ENCODE results near the gene C15orf62.

C15orf62 gene

DNA sequence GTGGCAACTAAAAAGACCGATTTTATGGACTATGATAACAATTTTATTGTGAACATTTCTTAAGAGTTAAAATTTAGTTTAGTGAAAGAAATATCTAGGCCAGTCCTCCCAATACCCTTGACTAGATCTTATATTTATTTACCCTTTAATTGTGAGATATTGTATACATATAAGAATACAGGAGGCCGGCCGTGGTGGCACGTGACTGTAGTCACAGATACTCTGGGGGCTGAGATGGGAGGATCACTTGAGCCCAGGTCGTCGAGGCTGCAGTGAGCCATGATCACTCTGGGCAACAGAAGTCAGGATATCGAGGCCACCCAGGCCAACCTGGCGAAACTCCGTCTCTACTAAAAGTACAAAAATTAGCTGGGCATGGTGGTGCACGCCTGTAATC lies 14.0 kb upstream of the C15orf62 start:
- no peak for DNase-seq (ENCODE audit: low spot score)

DNA sequence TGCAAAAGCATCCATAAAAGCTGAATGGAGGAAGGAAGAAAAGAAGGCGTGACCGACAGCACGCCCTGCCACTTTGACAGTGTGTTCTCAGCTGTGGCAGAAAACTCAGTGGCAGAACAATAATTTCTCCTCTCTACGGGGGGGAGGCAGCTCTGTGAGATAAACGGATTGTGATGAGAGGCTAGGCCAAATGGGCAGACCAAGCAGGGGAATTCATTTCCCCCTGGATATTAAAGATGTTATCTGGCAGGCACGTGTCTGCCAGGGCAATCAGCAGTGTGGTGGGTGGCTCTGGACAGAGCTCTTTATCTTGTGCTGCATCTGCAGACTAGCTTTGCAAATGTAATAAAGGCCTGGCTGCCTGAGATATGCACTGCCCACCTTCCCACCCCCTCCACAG lies 12.8 kb upstream of the C15orf62 start:
- no peak for DNase-seq (ENCODE audit: low spot score)

DNA sequence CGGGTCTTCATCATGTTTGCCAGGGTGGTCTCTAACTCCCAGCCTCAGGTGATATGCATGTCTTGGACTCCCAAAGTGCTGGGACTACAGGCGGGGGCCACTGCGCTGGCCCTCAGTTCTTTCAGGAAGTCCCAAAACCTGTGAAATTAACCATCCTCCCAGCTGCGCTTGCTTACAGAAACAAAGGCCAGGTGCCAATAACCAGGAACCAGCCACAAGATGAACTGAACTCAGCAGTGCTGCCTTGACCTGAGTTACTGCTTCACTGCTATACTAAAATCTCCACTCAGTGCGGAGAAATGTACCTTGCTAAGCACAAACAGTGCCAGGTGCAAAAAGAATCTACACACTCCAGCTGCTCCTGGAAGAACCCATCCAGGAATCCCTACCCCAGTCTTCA lies 9.8 kb upstream of the C15orf62 start:
- no peak for DNase-seq (ENCODE audit: low spot score)

DNA sequence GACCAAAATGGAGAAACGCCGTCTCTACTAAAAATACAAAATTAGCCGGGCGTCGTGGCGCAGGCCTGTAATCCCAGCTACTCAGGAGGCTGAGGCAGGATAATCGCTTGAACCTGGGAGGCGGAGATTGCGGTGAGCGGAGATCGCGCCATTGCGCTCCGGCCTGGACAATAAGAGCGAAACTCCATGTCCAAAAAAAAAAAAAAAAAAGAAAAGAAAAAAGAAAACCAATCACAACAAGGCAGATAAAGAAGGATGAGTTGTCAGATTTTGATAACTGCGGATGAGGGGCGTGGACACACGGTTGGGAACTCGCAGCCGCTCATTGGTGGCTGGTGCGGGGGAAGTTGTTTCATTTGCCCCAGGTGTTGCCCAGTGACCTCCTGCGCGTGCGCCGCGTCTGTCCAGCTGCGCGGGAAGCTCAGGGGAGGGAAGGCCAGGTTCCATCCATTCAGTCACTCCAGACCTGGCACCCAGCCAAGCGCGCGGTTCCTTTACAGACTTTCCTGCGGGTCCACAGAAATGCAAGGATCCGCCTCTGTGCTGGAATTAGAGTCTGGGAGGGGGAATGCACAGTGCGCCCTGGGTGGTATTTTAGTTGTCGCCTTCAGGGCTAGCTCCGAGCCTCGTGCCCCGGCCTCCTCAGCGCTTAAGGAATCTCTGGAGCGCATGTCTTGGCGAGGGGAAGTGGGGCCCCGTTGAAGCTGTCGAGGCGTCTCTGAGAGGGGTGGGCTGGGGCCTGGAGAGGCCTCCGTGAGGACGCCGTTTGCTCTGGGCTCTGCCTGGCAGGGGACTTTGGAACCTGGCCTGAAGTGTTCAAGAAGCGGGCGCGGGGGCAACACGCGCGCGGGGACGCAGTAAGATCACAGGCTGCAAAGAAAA lies 6.6 kb upstream of the C15orf62 start:
- DNase-seq (ENCODE audit: low spot score) = no peak

DNA sequence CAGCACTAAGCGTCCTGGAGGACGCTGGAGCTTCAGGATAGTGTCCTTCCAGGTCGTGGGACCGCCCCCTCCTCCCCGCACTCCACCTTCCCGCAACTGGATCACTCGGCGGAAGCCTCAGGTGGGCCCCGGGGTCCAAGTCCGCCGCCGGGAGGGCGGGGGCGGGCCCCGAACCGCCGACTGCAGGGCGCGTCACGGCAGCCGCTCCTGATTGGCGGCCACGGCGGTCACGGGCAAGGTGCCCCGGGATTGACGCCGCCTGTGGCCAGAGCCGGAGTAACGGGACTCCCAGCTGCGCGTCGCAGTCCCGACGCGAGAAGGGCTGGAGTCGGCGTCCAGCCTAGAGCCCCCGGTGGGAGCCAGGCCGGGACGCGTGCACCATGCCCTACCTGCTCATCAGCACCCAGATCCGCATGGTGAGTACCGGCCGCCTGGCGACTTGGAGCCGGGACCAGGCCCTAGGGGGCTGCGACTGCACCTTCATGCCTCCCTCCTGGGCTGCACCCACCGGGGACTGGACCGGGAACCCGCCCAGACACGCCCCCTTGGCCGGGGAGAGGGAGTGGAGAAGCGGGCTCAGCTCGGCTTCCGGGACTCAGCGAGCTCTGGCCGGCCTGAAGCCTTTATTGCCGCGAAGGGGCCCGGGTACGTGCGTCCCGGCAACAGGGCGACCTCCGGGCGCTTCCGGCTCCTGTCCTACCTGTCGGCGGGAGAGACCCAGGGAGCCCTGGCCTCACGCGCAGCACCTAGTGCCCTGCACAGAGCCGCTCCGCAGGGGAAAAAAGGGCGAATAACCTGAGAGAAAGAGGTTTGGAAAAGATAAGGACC lies 5.8 kb upstream of the C15orf62 start, which contains the start of gene GCHFR:
Gene GCHFR (plus strand): TSS at position 268 of the 828 bp plus-strand sequence. CDS start 113 bp downstream, at position 381.
- DNase-seq (ENCODE audit: low spot score) = no peak

DNA sequence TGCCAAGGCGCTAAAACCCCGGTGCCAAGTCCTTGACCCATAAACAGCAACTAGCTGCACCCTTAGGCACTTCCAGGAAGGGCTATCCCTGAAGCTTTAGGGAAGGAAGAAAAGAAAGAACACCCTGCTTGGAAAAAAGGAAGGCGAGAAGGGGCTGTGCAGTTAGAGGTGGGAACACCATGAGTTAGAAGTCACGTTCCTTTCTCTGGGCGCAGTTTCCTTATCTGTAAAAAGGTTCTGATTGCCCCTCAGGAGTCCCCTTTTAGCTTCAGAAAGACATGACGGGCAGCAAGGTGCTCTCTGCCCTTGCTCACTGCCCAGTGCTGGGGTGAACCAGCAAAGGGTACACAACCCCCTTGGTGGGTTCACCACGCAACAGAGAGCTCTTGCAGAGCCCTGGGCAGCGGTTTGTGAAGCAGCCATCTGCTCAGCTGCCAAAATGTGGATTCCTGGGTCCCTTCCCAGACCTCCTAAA lies 5.1 kb upstream of the C15orf62 start:
- DNase-seq (ENCODE audit: low spot score) = no peak

DNA sequence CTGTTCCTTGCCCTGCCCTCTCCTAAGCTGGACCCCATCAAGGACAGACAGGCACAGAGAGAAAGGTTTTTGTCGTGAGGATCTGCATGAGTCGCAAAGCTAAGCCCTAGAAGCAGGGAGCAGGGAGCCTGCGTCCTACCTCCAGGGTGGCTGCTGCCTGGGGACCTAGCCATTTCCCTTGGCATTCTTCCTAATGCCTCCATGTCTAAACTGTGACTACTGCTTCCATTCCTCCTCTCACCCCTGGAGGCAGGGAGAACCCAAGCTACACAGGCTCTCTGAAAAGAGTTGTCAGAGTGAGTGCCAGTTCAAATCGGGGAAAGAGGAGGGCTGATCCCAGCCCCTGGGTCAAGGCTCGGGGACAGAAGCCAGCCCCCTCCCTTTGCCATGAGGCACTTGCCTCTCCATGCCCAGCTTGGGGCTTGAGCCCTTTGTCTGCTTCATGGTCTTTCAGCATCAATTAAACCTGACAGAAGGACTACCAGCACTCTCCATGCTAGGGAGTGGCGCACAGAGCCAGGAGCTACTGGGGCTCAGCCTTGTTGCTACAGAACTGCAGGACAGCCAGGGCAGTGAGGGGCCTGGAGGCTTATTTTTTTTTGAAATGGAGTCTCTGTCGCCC lies 3.5 kb upstream of the C15orf62 start:
- DNase-seq (ENCODE audit: low spot score) = no peak

DNA sequence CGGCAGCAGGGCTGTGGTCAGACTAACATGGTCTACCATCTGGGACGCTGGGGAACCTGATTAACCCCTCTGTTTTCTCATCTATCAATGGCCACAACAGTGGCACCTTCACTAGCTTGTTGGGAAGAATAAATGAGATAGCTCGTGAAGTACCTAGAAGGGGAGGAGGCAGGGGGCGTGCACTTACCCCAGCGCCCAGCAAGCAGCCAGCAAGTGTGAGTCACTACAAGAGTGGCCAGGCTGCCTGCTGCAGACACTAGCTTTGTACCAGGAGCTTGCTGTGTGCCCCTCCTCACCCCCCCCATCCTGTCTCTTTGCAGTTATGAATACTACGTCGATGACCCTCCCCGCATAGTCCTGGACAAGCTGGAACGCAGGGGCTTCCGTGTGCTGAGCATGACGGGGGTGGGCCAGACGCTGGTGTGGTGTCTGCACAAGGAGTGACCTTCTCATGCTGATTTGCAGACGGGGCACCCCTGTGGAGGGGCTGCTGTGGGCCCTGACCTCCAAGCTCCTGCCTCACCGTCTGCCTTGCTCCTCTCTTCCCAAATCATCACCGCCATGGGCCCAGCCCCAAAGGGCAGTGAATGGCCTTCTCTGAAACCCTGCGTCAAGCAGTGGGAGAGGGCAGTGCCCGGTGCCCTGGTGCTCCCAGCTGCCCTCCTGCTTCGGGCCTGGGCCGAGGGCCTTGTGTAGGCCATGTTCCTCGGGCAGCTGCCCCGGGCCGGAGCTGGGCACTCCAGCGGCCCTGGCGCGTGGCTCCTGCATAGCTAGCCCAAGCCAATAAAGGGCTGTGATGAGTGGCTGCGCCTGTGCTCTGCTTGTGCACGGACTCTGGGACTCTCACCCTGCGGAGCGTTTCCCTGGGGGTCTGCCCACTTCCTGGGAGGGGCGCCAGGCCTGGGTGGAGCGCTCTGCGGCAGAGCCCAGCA lies 2.6 kb upstream of the C15orf62 start:
- no peak for DNase-seq (ENCODE audit: low spot score)

DNA sequence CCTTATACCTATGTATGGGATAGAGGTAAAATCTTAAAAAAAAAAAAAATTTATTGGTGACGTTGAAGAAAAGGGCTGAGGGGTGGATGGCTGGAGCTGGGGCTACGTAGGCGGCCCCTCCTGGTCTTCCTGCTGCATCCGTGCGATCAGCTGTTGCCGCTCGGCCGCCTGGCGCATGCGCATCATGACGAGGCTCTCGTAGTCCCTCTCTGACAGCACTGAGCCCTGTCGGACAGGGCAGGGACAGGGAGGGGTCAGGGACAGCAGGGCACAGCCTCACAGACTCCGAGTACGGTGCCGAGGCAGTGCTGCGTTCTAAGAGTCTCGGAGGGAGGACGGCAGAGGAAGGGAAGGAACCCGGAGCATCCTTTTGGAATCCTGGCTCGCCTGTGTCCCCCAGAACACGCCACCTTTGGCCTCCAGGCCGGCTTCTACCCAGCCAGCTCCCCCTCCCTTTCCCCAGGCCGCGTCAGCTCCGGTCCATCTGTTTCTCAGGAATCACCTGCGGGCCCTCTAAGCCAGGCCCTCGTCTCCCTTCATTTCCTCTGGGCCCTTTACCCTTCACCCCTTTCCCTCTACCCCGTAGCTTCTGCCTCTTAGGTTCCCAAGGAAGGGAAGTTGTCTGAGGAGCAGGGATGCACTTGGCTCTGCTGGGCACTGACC lies 1.8 kb upstream of the C15orf62 start:
- no peak for DNase-seq (ENCODE audit: low spot score)

DNA sequence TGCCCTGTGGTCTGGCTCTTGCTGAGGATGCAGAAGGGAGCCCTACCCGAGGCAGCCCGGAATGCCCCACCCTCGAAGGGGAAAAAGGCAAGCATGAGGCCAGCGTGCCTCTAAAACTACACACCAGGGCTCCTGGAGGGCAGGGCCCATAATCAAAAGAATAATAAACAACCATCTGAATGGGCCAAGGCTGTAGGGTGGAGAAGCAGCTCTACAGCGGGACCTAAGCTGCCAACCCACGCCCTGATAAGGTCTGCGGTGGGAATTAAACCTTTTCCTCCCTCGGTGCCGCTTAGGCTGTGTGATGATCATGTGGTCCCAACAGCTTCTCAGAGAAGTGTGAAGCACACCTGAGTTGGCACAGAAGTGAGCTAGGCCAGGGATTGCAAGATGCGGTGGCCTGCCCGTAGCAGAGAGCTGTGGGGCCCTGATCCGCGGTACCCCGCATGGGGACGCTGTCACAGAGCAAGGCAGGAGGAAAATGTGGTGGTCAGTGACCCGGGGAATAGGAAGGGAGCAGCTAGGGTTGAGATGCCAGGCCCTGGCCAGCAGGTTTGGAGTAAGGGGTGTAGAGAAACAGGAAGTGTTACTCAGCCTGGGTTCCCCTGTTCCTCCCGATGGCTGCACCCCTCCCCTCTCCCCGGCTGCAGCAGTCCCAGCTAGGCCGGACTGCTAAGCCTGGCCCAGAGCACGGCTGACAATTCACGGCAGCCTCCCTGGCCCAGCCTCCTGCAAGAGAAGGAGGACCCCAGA lies 1.1 kb upstream of the C15orf62 start:
- DNase-seq (ENCODE audit: low spot score) = no peak

DNA sequence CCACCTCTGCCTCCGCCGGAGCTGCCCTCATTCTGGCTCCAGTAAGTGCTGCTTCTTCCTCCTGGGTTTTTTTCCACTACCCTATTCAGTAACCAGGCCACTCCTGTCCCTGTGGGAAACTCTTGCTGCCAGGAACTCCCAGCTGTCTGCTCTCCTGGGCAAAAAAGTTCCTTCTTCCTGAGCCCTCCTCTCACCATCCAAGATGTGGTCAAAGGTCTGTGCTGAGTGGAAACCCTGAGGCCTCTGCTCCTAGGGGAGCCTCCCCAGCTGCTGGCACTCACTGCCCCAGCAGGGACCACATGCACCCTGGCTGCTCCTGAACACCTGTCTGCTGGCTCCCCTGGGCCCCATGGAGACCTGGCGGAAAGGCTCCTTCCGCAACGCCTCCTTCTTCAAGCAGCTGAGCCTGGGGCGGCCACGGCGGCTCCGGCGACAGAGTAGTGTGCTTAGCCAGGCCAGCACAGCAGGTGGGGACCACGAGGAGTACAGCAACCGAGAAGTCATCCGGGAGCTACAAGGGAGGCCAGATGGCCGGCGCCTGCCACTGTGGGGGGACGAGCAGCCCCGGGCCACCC lies 454 bp downstream of the C15orf62 start:
- DNase-seq (ENCODE audit: low spot score) = peak; percentile 20

DNA sequence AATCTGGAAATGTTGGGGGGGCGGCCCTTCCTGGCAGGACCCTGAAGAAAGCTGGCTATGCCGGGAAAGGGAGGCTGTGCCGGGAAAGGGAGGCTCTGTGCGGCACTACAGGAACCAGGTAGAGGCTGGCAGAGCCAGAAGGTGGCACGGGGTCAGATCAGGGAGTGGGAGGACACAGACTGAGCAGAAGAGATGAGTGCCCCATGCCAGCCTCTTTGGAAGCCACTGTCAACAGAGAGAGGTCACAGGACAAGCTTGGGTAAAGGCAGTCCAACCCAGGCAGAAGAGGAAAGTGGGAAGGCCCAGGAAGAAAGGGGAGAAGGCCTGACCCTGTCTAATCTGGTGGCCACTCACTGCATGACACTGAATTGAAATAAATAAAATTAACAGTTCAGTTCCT lies 1.5 kb downstream of the C15orf62 start:
- DNase-seq (ENCODE audit: low spot score) = no peak

DNA sequence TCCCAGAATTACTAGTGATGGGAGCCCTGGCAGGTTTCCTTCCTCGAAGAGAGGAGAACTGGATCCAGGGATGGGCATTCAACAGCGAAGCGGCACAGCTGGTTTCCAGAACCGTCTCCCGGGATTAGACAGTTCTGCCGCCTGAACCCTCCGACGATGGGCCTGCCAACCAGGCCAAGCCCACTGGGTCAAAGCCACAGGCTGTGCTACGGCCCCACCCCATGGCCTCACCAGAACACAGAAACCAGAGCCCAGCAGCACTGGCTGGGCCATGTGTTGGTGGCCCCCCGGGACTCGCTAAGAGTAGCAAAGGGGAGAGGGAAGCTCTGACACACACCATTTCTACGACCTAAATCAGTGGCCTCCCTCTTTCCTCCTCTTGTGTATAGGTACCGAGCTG lies 2.2 kb downstream of the C15orf62 start:
- DNase-seq (ENCODE audit: low spot score) = no peak

DNA sequence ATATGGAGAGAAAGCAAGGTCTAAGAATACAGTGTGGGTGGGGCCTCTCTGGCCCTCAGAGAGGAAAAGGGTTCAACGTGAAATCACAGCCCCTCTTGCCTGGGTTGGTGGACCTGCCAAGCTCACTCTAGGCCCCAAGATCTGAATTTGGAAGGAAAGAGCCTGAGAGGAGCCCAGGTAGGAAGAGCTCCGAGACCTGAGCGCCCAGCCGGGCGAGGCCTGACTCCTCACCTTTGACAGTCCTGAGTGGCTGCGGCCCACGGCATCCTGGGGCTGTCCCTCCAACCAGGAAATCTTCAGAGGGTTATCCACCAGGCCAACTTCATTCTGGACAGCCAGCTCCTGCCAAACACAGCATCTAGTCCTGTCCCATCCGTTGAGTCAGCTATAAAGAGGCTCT lies 3.7 kb downstream of the C15orf62 start:
- no peak for DNase-seq (ENCODE audit: low spot score)

DNA sequence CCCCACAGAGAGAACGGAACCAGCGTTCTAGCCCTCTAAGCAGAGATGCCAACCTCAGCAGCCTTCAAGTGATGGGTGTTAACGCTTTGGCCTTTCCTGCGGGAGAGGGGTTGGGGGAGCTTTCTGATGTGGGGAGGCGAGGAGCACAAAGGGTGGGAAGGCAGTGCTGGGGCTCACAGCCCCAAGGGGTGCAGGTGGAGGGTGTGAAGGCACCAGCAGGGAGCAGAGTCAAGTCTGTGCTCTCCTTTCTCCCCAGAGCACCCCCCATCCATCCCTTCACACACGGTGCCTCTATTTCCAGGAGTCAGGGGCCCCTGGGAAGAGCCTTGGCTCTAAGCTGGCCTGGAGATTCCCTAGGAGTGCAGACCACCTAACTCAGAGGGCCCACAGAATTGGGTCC lies 4.1 kb downstream of the C15orf62 start:
- DNase-seq (ENCODE audit: low spot score) = no peak

DNA sequence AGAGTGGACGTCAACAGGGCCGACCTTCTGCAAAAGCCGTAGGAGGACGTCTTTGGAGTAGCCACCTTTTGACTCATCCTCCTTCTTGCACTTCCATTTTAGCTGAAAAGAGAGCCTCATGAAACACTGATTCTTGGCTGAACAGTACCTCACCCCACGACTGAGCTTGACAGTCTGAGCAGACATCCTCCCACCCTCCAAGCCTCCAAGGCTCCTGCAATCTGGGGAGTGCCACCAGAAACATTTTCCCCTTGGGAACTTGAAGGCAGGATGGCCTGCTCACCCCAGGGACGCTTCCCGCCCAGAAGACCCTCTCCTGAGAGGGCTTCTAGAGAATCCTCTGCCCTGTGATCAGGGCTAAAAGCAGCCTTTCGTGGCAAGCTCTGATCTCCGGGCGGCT lies 5.2 kb downstream of the C15orf62 start:
- DNase-seq (ENCODE audit: low spot score) = no peak

DNA sequence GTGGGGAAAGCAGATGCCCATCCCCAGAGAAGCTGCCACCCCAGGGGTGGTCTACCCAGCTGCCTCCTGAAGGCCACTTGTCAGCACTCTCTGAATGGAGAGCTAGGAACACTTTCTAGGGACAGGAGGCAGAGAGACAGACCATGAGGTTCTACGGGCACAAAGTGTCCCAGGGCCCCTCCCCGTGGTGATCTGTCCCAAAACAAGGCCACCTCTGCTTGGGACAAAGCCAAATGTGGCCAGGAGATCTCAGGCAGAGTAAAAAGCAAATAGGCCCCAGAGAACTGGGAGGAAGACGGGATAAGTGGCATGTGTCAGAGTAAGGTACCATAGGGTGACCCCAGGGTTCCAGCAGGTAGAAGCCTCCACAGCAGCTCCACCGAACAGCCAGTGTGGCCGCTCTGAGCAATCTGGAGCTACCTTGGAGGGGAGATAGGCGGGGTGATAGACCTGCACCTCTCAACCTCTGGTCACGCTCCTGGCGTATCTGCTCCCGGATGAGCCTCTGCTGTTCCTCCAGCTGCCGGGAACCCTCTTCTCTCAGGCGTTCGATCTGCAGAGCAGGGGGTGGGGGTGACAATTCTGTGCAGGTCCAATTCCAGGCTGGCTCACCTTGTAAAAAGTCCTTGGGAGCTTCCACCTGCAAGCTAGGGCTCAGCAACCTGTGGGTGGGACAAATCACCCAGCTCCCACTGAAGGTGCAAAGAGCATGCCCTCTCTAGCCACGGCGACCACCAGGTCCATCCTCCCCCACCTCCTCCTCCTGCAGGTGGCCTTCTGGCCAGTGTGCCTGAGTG lies 6.2 kb downstream of the C15orf62 start:
- DNase-seq (ENCODE audit: low spot score) = no peak

DNA sequence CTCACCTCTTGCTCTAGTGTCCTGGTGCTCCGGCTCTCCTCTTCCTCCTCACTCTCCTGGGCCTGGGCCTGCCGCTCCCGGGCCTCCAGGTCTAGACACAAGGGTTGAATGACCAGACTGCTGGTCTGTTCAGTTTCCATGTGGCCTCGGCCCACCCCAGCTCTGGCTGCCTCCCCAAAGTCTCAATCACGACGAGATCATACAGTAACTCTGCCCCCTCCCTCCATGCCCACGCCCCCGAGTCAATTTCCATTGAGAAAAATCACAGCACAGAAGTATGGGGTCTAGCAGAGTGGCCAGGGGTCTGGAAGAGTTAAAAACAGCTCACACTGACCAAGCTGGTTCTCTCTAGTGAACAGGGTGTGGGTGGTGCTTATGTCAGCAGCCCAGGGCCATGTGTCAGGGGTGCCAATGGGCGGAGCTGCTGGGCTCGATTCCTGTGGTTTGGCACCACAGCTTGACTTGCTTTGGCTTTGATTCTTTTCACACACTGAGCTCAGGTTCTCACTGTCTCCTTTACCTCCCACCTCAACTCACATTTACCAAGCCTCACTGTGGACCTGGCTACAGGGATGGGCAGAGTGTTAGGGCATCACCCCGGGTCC lies 6.9 kb downstream of the C15orf62 start:
- DNase-seq (ENCODE audit: low spot score) = no peak

Measured in pons (tissue), 1 donor.